Skin of body (tissue), 2 donors: ENCODE measurements around the gene JAK2. TPM values are rescaled to one million over a fixed set of nuclear protein-coding genes. Genes with fewer than 3 reads are reported as not detected.
A peak's percentile ranks its signal among the peaks of the same experiment; 100 is the strongest.
"Not testable (repeated sequence)": the region's sequence is repeated elsewhere in the genome, so short reads cannot be mapped to it uniquely, and the experiment has no call there.

ENCODE experiments used
- DNase-seq: peaks from one replicate; lab custom pipeline; 2025; lab: John Stamatoyannopoulos, UW
- total RNA-seq: library from RNA; depleted of rRNA; stranded (reverse); fragments of >200 nt; gene quantifications from one replicate; pipeline ENCODE4 v1.2.3, GENCODE V29; 2014

Gene JAK2
- total RNA-seq, 1 donor from 2014 or later: 20.9 TPM

- no peak for DNase-seq
Measured at GRCh38 chr9:4980086-4980727, 4.9 kb upstream of the JAK2 start.

GRCh38 chr9:4982721-4983482 is 2.2 kb upstream of the JAK2 start:
- no peak for DNase-seq

GRCh38 chr9:4983601-4984165 is 1.4 kb upstream of the JAK2 start:
- no peak for DNase-seq

- DNase-seq: peak; percentile 72
Measured at GRCh38 chr9:4984171-4984620, 876 bp upstream of the JAK2 start.

- peak; percentile 57 for DNase-seq
Measured at GRCh38 chr9:4985386-4986266, 554 bp downstream of the JAK2 start.

- DNase-seq: no peak
Measured at GRCh38 chr9:4986296-4986695, 1.2 kb downstream of the JAK2 start.

- no peak for DNase-seq
Measured at GRCh38 chr9:4986783-4987182, 1.7 kb downstream of the JAK2 start.

GRCh38 chr9:4987961-4988421 is 2.9 kb downstream of the JAK2 start:
- DNase-seq: peak; percentile 35

- no peak for DNase-seq
Measured at GRCh38 chr9:4992872-4993271, 7.8 kb downstream of the JAK2 start.

- no peak for DNase-seq
Measured at GRCh38 chr9:4994166-4994890, 9.3 kb downstream of the JAK2 start.

GRCh38 chr9:4997196-4997595 is 12.1 kb downstream of the JAK2 start:
- no peak for DNase-seq

- DNase-seq: no peak
Measured at GRCh38 chr9:4997631-4998030, 12.6 kb downstream of the JAK2 start.

- DNase-seq: no peak
Measured at GRCh38 chr9:5002811-5003210, 17.7 kb downstream of the JAK2 start.

GRCh38 chr9:5004481-5004880 is 19.4 kb downstream of the JAK2 start:
- DNase-seq: no peak

- DNase-seq: no peak
Measured at GRCh38 chr9:5008202-5008601, 23.1 kb downstream of the JAK2 start.

- DNase-seq: peak; percentile 7
Measured at GRCh38 chr9:5013374-5013773, 28.3 kb downstream of the JAK2 start.

- DNase-seq: no peak
Measured at GRCh38 chr9:5015934-5016333, 30.9 kb downstream of the JAK2 start.

- no peak for DNase-seq
Measured at GRCh38 chr9:5025416-5025815, 40.3 kb downstream of the JAK2 start.

GRCh38 chr9:5031941-5032340 is 46.9 kb downstream of the JAK2 start:
- DNase-seq: not testable (repeated sequence)

- no peak for DNase-seq
Measured at GRCh38 chr9:5040730-5041389, 55.8 kb downstream of the JAK2 start.
